NOMO-1 (cell line): ENCODE results near the gene AMZ1.

Experiments
- DNase-seq, 2 experiments: peaks; one replicate each; lab custom pipeline; 2025; ENCODE audit not compliant: unreplicated experiment in 2 of 2; lab: John Stamatoyannopoulos, UW

Gene AMZ1

GRCh38 chr7:2651336-2651735 is 36.7 kb upstream of the AMZ1 start:
- no peak for DNase-seq

DNA sequence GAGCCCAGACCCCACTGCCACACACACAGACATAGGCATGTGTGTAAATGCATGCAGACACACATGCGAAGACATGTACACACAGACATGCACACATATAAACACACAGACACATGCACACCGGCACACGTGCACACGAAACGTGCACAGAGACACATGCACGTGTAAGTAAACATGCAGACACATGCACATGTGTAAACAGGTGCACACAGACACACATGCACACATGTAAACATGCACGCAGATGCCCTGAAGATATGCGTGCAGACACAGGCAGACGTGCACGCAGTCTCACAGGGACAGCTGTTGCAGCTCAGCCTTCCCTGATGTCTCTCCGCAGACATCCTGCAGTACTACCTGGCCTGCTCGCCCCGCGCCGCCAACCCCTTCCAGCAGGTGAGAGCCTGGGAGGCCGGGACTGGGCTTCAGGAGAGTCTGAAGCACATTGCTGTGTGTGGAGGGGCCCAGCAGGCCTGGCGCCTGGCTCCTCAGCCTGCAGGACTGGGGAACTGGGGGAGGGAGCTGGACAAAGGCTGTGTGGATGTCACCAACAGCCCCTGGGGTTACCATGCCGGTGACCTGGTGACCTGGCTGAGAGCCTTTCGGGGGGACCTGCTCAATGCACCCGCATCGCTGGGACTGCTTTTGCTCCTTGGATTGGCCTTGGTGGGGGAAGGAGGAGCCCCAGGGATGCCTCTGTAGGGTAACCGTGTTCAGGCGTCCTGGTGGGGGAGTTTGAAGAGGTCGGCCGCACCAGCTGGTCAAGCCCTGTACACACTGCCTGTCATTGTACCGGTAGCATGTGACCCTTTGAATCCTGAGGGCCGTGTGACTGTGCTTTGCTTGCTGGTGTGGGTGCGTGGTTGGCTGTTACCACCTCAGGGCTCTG is 35.9 kb upstream of the AMZ1 start:
- no peak for DNase-seq

DNA sequence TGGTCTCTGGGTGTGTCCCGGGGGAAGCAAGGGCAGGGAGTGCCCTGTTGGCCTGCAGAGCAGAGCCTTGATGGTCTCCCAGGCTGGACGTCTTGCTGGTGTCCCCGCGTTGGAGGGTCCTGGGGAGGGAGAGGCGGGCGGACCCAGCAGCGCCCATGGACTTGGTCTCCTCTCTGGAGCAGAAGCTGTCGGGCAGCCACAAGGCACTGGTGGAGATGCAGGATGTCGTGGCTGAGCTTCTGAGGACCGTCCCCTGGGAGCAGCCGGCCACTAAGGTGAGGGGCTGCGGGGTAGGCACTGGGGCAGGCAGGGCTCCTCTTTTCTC is 35.3 kb upstream of the AMZ1 start:
- DNase-seq, result no peak

GRCh38 chr7:2654059-2654458 is 33.9 kb upstream of the AMZ1 start:
- no peak for DNase-seq

DNA sequence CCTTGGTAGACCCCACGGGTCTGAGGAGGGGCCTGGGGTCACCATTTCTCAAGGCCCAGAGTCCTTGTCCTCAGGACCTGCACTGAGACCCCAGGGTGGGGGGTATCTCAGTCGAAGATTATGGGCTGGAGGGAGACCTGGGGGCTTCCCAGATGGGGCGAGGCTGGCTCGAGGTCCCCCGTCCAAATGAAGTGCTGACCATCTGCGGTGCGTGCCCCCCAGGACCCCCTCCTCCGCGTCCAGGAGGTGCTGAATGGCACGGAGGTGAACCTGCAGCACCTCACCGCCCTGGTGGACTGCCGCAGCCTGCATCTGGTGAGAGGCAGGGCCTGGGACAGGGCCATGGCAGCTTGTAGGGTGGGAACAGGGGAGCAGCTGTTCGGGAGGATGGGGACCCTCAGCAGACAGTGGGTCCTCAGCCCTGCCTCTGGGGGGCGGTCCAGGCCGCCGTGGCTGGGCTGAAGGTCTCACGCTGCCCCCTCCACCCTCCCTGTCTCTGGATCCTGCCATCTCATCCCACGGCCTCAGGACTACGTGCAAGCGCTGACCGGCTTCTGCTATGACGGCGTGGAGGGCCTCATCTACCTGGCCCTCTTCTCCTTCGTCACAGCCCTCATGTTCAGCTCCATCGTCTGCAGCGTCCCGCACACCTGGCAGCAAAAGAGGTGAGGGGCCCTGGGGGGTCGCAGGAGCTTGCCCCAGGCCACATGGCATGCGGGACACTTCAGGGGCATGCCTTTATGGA is 32.0 kb upstream of the AMZ1 start:
- DNase-seq, result no peak

DNA sequence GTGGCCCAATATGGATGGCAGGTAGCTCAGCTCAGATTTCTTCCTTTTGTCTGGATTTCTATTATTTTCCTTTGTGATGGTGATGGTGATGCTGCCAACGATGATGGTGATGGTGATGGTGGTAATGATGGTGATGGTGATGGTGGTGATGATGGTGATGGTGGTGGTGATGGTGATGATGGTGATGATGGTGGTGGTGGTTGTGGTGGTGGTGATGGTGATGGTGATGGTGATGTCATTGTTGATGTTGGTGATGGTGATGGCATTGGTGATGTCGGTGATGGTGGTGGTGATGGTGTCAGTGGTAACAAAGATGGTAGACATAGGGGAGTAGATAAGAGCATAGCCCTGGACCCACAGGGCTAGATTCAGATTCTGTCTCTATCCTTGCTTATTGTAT is 30.8 kb upstream of the AMZ1 start:
- no peak for DNase-seq

DNA sequence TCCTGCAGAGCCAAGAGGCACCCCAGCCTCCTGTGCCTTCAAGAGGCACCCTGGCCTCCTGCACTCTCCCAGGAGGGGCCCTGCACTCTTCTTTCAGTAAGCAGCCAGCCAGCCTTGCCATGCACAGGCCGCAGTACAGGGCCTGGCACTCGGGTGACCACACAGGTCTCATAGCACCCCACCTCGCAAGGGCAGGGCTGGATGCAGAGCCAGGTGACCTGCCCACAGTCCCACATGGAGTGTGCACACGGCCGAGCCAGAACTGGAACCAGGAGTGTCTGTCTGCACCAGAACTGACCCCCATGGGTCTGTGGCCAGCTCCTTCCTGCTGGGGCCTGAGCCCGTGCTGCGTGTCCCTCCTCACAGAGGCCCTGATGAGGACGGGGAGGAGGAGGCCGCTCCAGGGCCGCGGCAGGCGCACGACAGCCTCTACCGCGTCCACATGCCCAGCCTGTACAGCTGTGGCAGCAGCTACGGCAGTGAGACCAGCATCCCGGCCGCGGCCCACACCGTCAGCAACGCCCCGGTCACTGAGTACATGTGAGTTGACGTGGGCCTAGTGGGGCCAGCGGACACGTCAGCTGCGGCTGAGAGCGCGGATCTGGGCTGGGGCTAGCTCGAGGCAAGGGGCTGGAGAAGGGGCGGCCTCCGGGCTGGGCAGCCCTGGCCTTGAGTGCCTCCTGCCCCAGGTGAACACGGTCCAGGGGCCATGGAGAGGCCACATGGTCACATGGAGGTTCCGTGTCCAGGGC is 29.9 kb upstream of the AMZ1 start:
- DNase-seq, result no peak

DNA sequence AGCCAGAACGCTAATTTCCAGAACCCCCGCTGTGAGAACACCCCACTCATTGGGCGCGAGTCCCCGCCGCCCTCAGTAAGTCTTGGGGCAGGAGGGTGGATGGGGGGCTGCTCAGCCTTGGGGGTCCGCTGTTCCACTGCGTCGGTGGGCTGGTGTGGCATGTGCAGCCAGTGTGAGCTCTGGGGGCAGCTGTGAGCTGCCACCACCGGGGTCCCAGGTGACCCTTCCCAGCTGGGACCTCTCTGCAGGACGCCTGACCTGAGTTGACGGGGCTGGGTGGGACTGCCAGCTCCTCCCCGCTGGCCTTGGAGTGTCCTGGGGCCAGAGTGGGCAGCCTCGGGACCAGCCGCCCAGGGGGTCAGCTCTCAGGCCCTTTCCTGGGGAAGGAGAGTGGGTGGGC is 29.1 kb upstream of the AMZ1 start:
- no peak for DNase-seq

- DNase-seq, result no peak
Measured at GRCh38 chr7:2659556-2660358, 28.2 kb upstream of the AMZ1 start.

DNA sequence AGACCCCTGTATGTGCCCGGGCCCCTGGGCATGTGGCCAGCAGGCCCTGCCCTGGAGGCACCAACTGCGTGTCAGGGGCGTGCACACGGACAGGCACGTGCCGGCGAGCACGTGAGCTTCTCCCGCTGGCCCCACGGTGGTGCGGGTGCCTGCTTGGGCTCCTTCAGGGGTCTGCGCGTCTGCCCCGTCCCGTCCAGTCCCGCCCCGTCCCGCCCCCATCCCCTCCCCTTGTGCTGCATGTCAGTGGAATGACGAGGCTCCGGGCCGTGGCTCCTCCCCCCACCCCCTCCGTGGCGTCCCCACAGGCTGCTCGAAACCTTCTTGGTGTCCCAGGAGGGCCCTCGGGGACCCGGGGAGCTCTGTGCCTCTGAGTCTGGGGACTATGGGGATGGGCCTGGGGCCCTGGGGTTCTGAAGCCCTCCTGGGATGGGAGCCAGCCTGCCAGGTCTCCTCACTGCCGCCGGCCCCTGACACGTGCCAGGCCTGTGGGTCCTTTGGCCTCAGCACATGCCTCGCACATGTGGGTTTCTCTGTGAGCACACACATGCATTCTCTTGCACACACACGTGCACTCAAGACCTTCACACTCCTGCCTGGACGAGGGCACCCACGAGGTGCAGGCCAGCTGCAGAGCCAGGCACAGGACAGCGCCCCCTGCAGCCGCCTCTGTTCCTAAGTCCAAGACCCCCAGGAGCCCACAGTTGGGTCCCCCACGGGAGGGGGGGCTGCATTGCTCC is 27.5 kb upstream of the AMZ1 start:
- no peak for DNase-seq

DNA sequence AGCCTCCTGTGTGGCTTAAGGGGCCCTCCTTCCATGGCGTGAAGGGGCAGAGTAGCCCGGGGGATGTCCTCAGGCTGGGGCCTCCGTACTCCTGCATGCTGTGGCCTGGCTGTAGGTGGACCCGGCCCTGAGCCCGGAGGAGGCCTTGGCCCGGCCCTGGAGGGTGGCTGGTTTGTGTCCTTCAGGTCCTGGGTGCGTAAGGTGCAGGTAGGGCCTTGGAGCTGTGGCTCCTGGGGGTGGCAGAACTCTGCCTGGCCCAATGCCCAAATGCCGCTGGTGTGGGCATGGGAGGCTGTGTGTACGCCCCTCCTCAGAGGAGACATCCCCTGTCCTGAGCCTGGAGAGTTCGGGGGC is 26.9 kb upstream of the AMZ1 start:
- no peak for DNase-seq

- no peak for DNase-seq
Measured at GRCh38 chr7:2661602-2662272, 26.3 kb upstream of the AMZ1 start.

GRCh38 chr7:2662273-2663120 is 25.5 kb upstream of the AMZ1 start:
- DNase-seq, result no peak

- DNase-seq, result no peak
Measured at GRCh38 chr7:2663121-2663886, 24.7 kb upstream of the AMZ1 start.

DNA sequence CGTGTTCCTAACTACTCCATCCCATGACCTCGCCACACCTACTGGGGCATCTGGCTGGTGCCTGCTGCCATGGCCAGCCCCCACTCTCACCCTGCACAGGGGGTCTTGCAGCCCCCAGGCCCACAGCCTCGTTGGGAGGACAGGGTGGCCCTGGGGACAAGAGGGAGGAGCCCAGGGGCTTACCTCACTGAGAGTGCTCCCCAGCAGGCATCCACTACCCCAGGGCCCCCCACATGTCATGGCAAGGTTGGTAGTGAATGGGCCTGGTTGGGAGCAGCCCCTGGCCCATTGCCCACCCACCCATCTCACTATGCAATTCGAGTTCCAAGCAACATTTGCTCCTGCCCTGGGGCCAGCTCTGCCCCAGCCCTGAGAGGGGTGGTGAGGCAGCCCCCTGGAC is 24.0 kb upstream of the AMZ1 start:
- no peak for DNase-seq

DNA sequence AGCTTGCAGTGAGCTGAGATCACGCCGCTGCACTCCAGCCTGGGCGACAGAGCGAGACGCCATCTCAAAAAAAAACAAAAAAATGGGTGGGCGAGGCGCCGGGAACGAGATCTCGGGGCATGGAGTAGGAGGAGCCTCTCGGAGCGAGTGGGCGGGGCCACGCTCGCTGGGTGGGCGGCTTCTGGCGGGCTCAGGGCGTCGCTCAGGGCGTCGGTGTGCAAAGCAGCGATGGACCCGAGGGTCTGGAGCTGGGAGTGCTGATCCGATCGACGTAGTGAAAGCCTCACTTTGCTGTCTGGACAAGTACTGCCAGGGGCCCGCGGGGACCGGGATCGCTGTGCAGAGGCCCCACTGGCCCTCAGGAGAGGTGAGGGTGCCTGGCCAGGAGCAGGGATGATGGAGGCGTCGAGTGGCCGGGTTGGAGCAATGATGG is 22.6 kb upstream of the AMZ1 start:
- no peak for DNase-seq

GRCh38 chr7:2666155-2666554 is 21.8 kb upstream of the AMZ1 start:
- no peak for DNase-seq
